ENCODE data around the gene LENG8.

GRCh38 chr19:54493967-54494585 is 45.1 kb downstream of the LENG8 start:
- TF ChIP-seq, protein P1, sequence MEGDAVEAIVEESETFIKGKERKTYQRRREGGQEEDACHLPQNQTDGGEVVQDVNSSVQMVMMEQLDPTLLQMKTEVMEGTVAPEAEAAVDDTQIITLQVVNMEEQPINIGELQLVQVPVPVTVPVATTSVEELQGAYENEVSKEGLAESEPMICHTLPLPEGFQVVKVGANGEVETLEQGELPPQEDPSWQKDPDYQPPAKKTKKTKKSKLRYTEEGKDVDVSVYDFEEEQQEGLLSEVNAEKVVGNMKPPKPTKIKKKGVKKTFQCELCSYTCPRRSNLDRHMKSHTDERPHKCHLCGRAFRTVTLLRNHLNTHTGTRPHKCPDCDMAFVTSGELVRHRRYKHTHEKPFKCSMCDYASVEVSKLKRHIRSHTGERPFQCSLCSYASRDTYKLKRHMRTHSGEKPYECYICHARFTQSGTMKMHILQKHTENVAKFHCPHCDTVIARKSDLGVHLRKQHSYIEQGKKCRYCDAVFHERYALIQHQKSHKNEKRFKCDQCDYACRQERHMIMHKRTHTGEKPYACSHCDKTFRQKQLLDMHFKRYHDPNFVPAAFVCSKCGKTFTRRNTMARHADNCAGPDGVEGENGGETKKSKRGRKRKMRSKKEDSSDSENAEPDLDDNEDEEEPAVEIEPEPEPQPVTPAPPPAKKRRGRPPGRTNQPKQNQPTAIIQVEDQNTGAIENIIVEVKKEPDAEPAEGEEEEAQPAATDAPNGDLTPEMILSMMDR (IDR thresholded peaks at IDR 0.05; ENCODE audit: low read length) = no peak
- TF ChIP-seq EZH2 (IDR thresholded peaks at IDR 0.05; ENCODE audit: borderline replicate concordance, low read length) = no peak
